Dermis microvascular lymphatic vessel endothelial cell (primary cell): ENCODE results near the gene MEIS1. TPM values are rescaled to one million over a fixed set of nuclear protein-coding genes. Genes with fewer than 3 reads are reported as not detected.
"Not testable (repeated sequence)": the region's sequence is repeated elsewhere in the genome, so short reads cannot be mapped to it uniquely, and the experiment has no call there.

Experiments used
- DNase-seq, 2 donors: peaks; one replicate each; pipeline versions ENCODE4 v3.0.0 to v3.0.0-alpha.2; 2010; ENCODE audit warnings: low read depth in 2 of 2
- total RNA-seq: library from RNA; depleted of rRNA; stranded (reverse); fragments of >200 nt; gene quantifications from 2 replicates; pipeline ENCODE4 v1.2.1, GENCODE V29; 2014

Gene MEIS1
- total RNA-seq, 1 donor from 2014 or later, result 3.6 TPM

- no peak for DNase-seq
Observed at GRCh38 chr2:66466433-66466832, 31.5 kb downstream of the MEIS1 start.

- no peak for DNase-seq
Observed at GRCh38 chr2:66467718-66468117, 32.8 kb downstream of the MEIS1 start.

- DNase-seq, result no peak
Observed at GRCh38 chr2:66469214-66469902, 34.4 kb downstream of the MEIS1 start.

GRCh38 chr2:66470199-66470598 is 35.3 kb downstream of the MEIS1 start:
- DNase-seq, result no peak

GRCh38 chr2:66472225-66472843 is 37.4 kb downstream of the MEIS1 start:
- no peak for DNase-seq

GRCh38 chr2:66477135-66477842 is 42.4 kb downstream of the MEIS1 start:
- peak in 1 of 2 donors; percentile 15 for DNase-seq

GRCh38 chr2:66478299-66478698 is 43.4 kb downstream of the MEIS1 start:
- DNase-seq, result no peak

GRCh38 chr2:66478731-66479316 is 43.9 kb downstream of the MEIS1 start:
- DNase-seq, result no peak

- peak; percentile 52 to 58 for DNase-seq
Observed at GRCh38 chr2:66481100-66481549, 46.2 kb downstream of the MEIS1 start.

- not testable (repeated sequence) for DNase-seq
Observed at GRCh38 chr2:66485252-66485651, 50.3 kb downstream of the MEIS1 start.

- DNase-seq, result peak in 1 of 2 donors; percentile 11
Observed at GRCh38 chr2:66488946-66489345, 54.0 kb downstream of the MEIS1 start.

- no peak for DNase-seq
Observed at GRCh38 chr2:66489436-66489835, 54.5 kb downstream of the MEIS1 start.

GRCh38 chr2:66490588-66491001 is 55.7 kb downstream of the MEIS1 start:
- peak in 1 of 2 donors; percentile 38 for DNase-seq

- no peak for DNase-seq
Observed at GRCh38 chr2:66494708-66495107, 59.8 kb downstream of the MEIS1 start.

GRCh38 chr2:66495788-66496640 is 61.1 kb downstream of the MEIS1 start:
- DNase-seq, result no peak

GRCh38 chr2:66496670-66497420 is 61.9 kb downstream of the MEIS1 start:
- DNase-seq, result no peak

GRCh38 chr2:66497431-66498288 is 62.7 kb downstream of the MEIS1 start:
- no peak for DNase-seq

- DNase-seq, result no peak
Observed at GRCh38 chr2:66498289-66498975, 63.5 kb downstream of the MEIS1 start.

GRCh38 chr2:66501267-66501666 is 66.3 kb downstream of the MEIS1 start:
- DNase-seq, result no peak
